H9 (cell line): Measurements from ENCODE around the gene SYNPO2. TPM values are rescaled to one million over a fixed set of nuclear protein-coding genes. Genes with fewer than 3 reads are reported as not detected.

Experiments used
- DNase-seq: peaks from one replicate; pipeline ENCODE4 v3.0.0-alpha.2; 2017
- H2AFZ ChIP-seq: one replicate; pipeline ENCODE4 v1.6.1; 2013; ENCODE audit warnings: mild to moderate bottlenecking, low read length, control low read depth, moderate library complexity
- H2AK5ac ChIP-seq: 2 replicates; pipeline ENCODE4 v1.6.1; 2013; ENCODE audit warnings: low read length, control low read depth, mixed read lengths; ENCODE audit not compliant: insufficient read length
- H2BK120ac ChIP-seq: one replicate; pipeline ENCODE4 v1.6.1; 2013; ENCODE audit warnings: low read depth, mild to moderate bottlenecking, low read length, control low read depth, inconsistent platforms; ENCODE audit not compliant: poor library complexity, severe bottlenecking
- H2BK12ac ChIP-seq: 2 replicates; pipeline ENCODE4 v1.6.1; 2013; ENCODE audit warnings: low read length, control low read depth, mixed read lengths, low read depth; ENCODE audit not compliant: insufficient read length
- H2BK15ac ChIP-seq: 2 replicates; pipeline ENCODE4 v1.6.1; 2013; ENCODE audit warnings: low read depth, low read length, control low read depth
- H2BK20ac ChIP-seq: one replicate; pipeline ENCODE4 v1.6.1; 2013; ENCODE audit warnings: low read depth, mild to moderate bottlenecking, low read length, control low read depth, inconsistent platforms; ENCODE audit not compliant: poor library complexity, severe bottlenecking
- H2BK5ac ChIP-seq: 2 replicates; pipeline ENCODE4 v1.6.1; 2013; ENCODE audit warnings: low read length, control low read depth, mixed read lengths; ENCODE audit not compliant: insufficient read length
- H3K14ac ChIP-seq: 2 replicates; pipeline ENCODE4 v1.6.1; 2013; ENCODE audit warnings: low read length, control low read depth; ENCODE audit not compliant: insufficient read depth
- H3K18ac ChIP-seq: 2 replicates; pipeline ENCODE4 v1.6.1; 2013; ENCODE audit warnings: low read depth, mild to moderate bottlenecking, mixed read lengths, low read length, control low read depth; ENCODE audit not compliant: insufficient read length
- H3K23ac ChIP-seq: 2 replicates; pipeline ENCODE4 v1.6.1; 2013; ENCODE audit warnings: low read length, control low read depth, mixed read lengths, low read depth; ENCODE audit not compliant: insufficient read length
- H3K23me2 ChIP-seq: 2 replicates; pipeline ENCODE4 v1.6.1; 2013; ENCODE audit warnings: low read depth, mild to moderate bottlenecking, mixed read lengths, low read length, control low read depth; ENCODE audit not compliant: insufficient read length, poor library complexity, severe bottlenecking
- H3K27ac ChIP-seq: 2 replicates; pipeline ENCODE4 v1.5.1; 2013; ENCODE audit warnings: low read length, control low read depth, mixed read lengths, low read depth; ENCODE audit not compliant: insufficient read length
- H3K27me3 ChIP-seq: 2 replicates; pipeline ENCODE4 v1.6.1; 2013; ENCODE audit warnings: low read length, control low read depth, inconsistent platforms; ENCODE audit not compliant: insufficient read depth
- H3K4ac ChIP-seq: 2 replicates; pipeline ENCODE4 v1.6.1; 2013; ENCODE audit warnings: low read depth, mild to moderate bottlenecking, control low read depth, inconsistent platforms, low read length, moderate library complexity
- H3K4me1 ChIP-seq: 2 replicates; pipeline ENCODE4 v1.6.1; 2013; ENCODE audit warnings: low read length, control low read depth, inconsistent platforms; ENCODE audit not compliant: insufficient read depth
- H3K4me2 ChIP-seq: 2 replicates; pipeline ENCODE4 v1.6.1; 2013; ENCODE audit warnings: low read length, control low read depth, mixed read lengths; ENCODE audit not compliant: insufficient read length, insufficient read depth
- H3K56ac ChIP-seq: 2 replicates; pipeline ENCODE4 v1.6.1; 2013; ENCODE audit warnings: low read depth, mild to moderate bottlenecking, mixed read lengths, low read length, control low read depth; ENCODE audit not compliant: insufficient read length
- H3K79me1 ChIP-seq: 2 replicates; pipeline ENCODE4 v1.6.1; 2013; ENCODE audit warnings: low read depth, mild to moderate bottlenecking, moderate library complexity, low read length, control low read depth, inconsistent platforms; ENCODE audit not compliant: insufficient read depth, poor library complexity, severe bottlenecking
- H3K79me2 ChIP-seq: 2 replicates; pipeline ENCODE4 v1.6.1; 2013; ENCODE audit warnings: low read length, control low read depth, inconsistent platforms; ENCODE audit not compliant: insufficient read depth
- H3K9ac ChIP-seq: 2 replicates; pipeline ENCODE4 v1.6.1; 2013; ENCODE audit warnings: low read length, control low read depth, mixed read lengths; ENCODE audit not compliant: insufficient read length; ENCODE audit errors: extremely low read depth
- H3K9me3 ChIP-seq: one replicate; pipeline ENCODE4 v1.6.1; 2013; ENCODE audit warnings: low read depth, low read length, inconsistent platforms; ENCODE audit not compliant: control insufficient read depth
- H3T11ph ChIP-seq: one replicate; pipeline ENCODE4 v1.6.1; 2013; ENCODE audit warnings: mild to moderate bottlenecking, low read length, control low read depth, inconsistent platforms
- H4K20me1 ChIP-seq: one replicate; pipeline ENCODE4 v1.6.1; 2013; ENCODE audit not compliant: control insufficient read depth, insufficient read length, insufficient read depth
- H4K5ac ChIP-seq: 2 replicates; pipeline ENCODE4 v1.6.1; 2013; ENCODE audit warnings: low read depth, mild to moderate bottlenecking, mixed read lengths, low read length, control low read depth; ENCODE audit not compliant: insufficient read length
- H4K8ac ChIP-seq: replicated peaks from 2 replicates; pipeline ENCODE4 v1.6.1; 2013; ENCODE audit warnings: low read length, control low read depth, mixed read lengths, low read depth; ENCODE audit not compliant: insufficient read length
- H4K91ac ChIP-seq: 2 replicates; pipeline ENCODE4 v1.6.1; 2013; ENCODE audit warnings: low read depth, mild to moderate bottlenecking, moderate library complexity, mixed read lengths, low read length, control low read depth; ENCODE audit not compliant: insufficient read length
- H3K27ac Mint-ChIP-seq, 3 experiments: 2 replicates in 2 of 3; 3 replicates in 1 of 3; pipeline ENCODE4 v1.8.0; 2020 to 2021; ENCODE audit warnings: mixed read lengths in 3 of 3, mild to moderate bottlenecking in 1 of 3, moderate library complexity in 1 of 3
- H3K27me3 Mint-ChIP-seq: 2 replicates; pipeline ENCODE4 v1.8.0; 2021; ENCODE audit warnings: low read depth, mild to moderate bottlenecking, moderate library complexity, mixed read lengths
- H3K36me3 Mint-ChIP-seq, 3 experiments: 2 replicates in 2 of 3; 3 replicates in 1 of 3; pipeline ENCODE4 v1.8.0; 2020 to 2021; ENCODE audit warnings: low read depth in 3 of 3, mixed read lengths in 3 of 3; ENCODE audit not compliant: insufficient read depth in 1 of 3
- H3K4me1 Mint-ChIP-seq, 2 experiments: 2 replicates each; pipeline ENCODE4 v1.8.0; 2020; ENCODE audit warnings: mixed read lengths in 2 of 2
- H3K4me3 Mint-ChIP-seq, 2 experiments: 2 replicates in 1 of 2; 3 replicates in 1 of 2; pipeline ENCODE4 v1.8.0; 2020 to 2021; ENCODE audit warnings: mild to moderate bottlenecking in 2 of 2, mixed read lengths in 2 of 2, moderate library complexity in 1 of 2
- H3K9me3 Mint-ChIP-seq, 2 experiments: 2 replicates in 1 of 2; 3 replicates in 1 of 2; pipeline ENCODE4 v1.8.0; 2020; ENCODE audit warnings: mild to moderate bottlenecking in 2 of 2, mixed read lengths in 2 of 2, moderate library complexity in 1 of 2
- WGBS: extraction: QIAGEN DNeasy Blood & Tissue Kit; methylation state at CpG from one replicate; pipeline ENCODE4 v1.1.7; 2013; ENCODE audit warnings: missing lambda C conversion rate, low lambda C conversion rate, mixed read lengths; ENCODE audit not compliant: insufficient read length; ENCODE audit errors: extremely low coverage; 5-methylcytosine and 5-hydroxymethylcytosine counted together
- total RNA-seq: library from RNA; stranded (reverse); gene quantifications from 2 replicates; pipeline ENCODE4 v1.2.1, GENCODE V29; 2021
- TF ChIP-seq, protein P1 (sequence below): fragments of 200-600 bp; sonication (generic); conservative IDR thresholded peaks from 3 replicates; pipeline ENCODE4 v1.8.0; 2021; ENCODE audit warnings: antibody characterized with exemption, mild to moderate bottlenecking

SYNPO2 gene
- total RNA-seq, 1 experiment from 2014 or later: 1.1 TPM

DNA sequence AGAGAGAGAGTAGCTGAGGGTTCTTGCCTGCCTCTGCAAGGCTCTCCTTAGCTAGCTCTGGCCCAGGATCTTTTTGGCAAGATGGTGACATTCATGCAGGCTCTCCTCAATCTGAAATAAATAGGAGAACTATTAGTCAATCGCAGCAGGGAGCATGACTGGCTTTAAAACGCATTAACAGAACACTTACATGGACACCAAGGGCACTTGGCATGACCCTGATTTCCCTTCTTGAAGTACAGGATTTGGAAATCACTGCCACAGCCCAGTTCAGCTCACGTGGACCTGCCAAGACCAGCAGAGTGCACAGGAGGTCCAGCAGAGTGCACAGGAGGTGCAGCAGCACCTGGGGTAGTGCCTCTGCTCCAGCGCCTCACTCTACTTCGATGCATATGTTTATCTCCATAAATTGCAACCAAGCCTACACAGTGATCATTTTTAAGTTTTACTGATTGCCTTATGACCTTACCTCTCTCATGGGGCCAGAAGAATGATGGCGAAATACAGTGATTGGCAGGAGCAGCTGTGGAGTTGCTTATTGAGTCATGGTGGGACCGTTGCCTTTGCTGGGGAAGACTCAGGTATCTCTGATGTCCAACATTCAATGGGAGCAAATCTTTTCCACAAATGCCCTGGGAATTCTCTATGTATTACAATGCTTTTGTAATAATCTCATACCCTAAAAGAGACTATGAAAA, 122.4 kb downstream of the SYNPO2 start:
- Histone ChIP-seq H3K4me1 (no peaks in the 10 kb centered on the region), H3K79me1 (no peaks in the 10 kb centered on the region), H3K4me2 (no peak overlapping the region), H4K91ac (no peak overlapping the region), H2BK120ac (no peak overlapping the region), H2BK15ac (no peak overlapping the region), H2BK20ac (no peak overlapping the region), H3K23ac (no peak overlapping the region), H3K4ac (no peak overlapping the region), H3K18ac (no peak overlapping the region), H3T11ph (no peak overlapping the region), H4K8ac (no peak overlapping the region), H3K56ac (no peak overlapping the region), H2AK5ac (no peak overlapping the region), H4K20me1 (no peaks in the 10 kb centered on the region), H4K5ac (no peak overlapping the region), H2BK12ac (no peak overlapping the region), H3K27me3 (no peaks in the 10 kb centered on the region), H3K79me2 (no peaks in the 10 kb centered on the region), H3K14ac (no peak overlapping the region), H3K27ac (no peak overlapping the region), H3K23me2 (no peaks in the 10 kb centered on the region), H3K9me3 (no peaks in the 10 kb centered on the region), H3K9ac (no peak overlapping the region), H2BK5ac (no peak overlapping the region), H2AFZ (no peak overlapping the region)
- H3K9me3 Mint-ChIP-seq: no peaks in the 10 kb centered on the region; a peak in 1 of 5 replicates
- no peaks in the 10 kb centered on the region for H3K27me3 Mint-ChIP-seq
- TF ChIP-seq, protein P1, sequence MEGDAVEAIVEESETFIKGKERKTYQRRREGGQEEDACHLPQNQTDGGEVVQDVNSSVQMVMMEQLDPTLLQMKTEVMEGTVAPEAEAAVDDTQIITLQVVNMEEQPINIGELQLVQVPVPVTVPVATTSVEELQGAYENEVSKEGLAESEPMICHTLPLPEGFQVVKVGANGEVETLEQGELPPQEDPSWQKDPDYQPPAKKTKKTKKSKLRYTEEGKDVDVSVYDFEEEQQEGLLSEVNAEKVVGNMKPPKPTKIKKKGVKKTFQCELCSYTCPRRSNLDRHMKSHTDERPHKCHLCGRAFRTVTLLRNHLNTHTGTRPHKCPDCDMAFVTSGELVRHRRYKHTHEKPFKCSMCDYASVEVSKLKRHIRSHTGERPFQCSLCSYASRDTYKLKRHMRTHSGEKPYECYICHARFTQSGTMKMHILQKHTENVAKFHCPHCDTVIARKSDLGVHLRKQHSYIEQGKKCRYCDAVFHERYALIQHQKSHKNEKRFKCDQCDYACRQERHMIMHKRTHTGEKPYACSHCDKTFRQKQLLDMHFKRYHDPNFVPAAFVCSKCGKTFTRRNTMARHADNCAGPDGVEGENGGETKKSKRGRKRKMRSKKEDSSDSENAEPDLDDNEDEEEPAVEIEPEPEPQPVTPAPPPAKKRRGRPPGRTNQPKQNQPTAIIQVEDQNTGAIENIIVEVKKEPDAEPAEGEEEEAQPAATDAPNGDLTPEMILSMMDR: no peak
- H3K4me1 Mint-ChIP-seq: no peaks in the 10 kb centered on the region
- H3K36me3 Mint-ChIP-seq: no peaks in the 10 kb centered on the region
- no peak for DNase-seq
- no peak overlapping the region for H3K4me3 Mint-ChIP-seq
- no peak overlapping the region for H3K27ac Mint-ChIP-seq
- WGBS: no CpG with 5 or more reads among the region's 7 CpGs
